AG09309 (cell line): ENCODE data around the gene HUS1B.
"Not testable (repeated sequence)": the region's sequence is repeated elsewhere in the genome, so short reads cannot be mapped to it uniquely, and the experiment has no call there.

Source experiments
- DNase-seq: peaks from one replicate; pipeline ENCODE4 v3.0.0-alpha.2; 2010; ENCODE audit warnings: low read depth
- H3K4me3 ChIP-seq: 2 replicates; pipeline ENCODE4 v1.5.1; 2011; ENCODE audit warnings: mild to moderate bottlenecking, low read depth, low read length, moderate library complexity; ENCODE audit not compliant: control insufficient read depth
- TF ChIP-seq, protein P1 (sequence below): IDR thresholded peaks from 2 replicates; pipeline ENCODE4 v1.5.1; 2011; ENCODE audit warnings: mild to moderate bottlenecking, low read depth, low read length, inconsistent platforms; ENCODE audit not compliant: insufficient read depth, control insufficient read depth; ENCODE audit errors: missing control alignments

Gene HUS1B

GRCh38 chr6:665403-666267 lies 8.7 kb upstream of the HUS1B start:
- TF ChIP-seq, protein P1, sequence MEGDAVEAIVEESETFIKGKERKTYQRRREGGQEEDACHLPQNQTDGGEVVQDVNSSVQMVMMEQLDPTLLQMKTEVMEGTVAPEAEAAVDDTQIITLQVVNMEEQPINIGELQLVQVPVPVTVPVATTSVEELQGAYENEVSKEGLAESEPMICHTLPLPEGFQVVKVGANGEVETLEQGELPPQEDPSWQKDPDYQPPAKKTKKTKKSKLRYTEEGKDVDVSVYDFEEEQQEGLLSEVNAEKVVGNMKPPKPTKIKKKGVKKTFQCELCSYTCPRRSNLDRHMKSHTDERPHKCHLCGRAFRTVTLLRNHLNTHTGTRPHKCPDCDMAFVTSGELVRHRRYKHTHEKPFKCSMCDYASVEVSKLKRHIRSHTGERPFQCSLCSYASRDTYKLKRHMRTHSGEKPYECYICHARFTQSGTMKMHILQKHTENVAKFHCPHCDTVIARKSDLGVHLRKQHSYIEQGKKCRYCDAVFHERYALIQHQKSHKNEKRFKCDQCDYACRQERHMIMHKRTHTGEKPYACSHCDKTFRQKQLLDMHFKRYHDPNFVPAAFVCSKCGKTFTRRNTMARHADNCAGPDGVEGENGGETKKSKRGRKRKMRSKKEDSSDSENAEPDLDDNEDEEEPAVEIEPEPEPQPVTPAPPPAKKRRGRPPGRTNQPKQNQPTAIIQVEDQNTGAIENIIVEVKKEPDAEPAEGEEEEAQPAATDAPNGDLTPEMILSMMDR, result no peak
- H3K4me3 ChIP-seq, result no peak overlapping the region
- DNase-seq, result no peak

GRCh38 chr6:663788-664187 lies 6.9 kb upstream of the HUS1B start:
- DNase-seq, H3K4me3 ChIP-seq: not testable (repeated sequence)

DNA sequence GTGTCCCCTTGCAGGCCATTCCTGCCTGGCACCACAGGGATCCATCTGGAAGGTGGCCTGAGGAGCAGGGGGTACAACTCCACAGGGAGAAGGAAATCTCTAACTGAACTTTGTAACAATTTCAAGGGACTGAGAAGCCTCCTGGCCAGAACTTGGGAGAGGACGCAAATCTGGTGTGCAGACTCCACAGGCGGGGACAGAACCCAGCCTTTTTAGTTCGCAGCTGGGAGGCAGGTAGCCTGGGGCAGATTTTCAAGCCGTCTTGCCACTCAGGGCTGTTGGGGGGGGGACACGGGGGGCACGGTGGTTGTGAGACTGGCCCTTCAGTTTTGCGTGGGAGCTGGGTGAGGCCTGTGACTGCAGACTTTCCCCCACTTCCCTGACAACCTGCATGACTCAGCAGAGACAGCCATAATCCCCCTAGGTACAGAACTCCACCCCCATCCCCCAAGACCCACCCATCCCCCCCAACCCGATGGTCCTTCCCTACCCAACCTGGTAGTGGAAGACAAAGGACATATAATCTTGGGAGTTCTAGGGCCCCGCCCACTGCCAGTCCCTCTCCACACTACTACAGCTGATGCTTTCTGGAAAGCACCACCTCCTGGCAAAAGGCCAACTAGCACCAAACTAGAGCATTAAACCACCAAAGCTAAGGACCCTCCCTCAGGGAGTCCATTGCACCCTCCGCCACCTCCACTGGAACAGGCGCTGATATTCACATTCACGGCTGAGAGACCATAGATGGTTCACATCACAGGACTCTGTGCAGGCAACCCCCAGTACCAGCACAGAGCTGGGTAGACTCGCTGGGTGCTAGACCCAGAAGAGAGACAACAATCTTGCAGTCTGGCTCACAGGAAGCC lies 3.0 kb upstream of the HUS1B start:
- DNase-seq, result no peak
- no peak overlapping the region for H3K4me3 ChIP-seq
- TF ChIP-seq, protein P1, result no peak

DNA sequence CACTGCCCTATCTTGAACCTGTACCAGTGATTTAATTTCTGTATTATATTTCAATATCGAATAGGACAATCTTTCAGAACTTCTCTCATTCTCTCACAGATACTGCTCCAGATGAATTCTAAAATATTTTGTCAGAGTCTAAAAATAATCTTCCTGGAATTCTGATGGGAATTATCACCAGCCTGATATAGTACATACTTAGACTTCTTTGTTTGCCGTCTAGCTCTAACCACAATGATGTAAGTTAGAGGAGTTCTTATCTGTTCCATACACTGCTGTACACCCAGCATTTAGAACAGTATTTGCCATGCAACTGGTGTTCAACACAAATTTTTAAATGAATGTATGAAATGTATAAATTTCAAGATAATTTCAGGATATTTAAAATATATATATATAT lies 1.3 kb upstream of the HUS1B start:
- no peak overlapping the region for H3K4me3 ChIP-seq
- TF ChIP-seq, protein P1, result no peak
- DNase-seq, result peak; percentile 40

GRCh38 chr6:657743-658142 lies 843 bp upstream of the HUS1B start:
- DNase-seq, result no peak
- no peak overlapping the region for H3K4me3 ChIP-seq
- TF ChIP-seq, protein P1, result no peak

GRCh38 chr6:654136-654535 lies 2.8 kb downstream of the HUS1B start:
- TF ChIP-seq, protein P1, result no peak
- no peak for DNase-seq
- no peak overlapping the region for H3K4me3 ChIP-seq

DNA sequence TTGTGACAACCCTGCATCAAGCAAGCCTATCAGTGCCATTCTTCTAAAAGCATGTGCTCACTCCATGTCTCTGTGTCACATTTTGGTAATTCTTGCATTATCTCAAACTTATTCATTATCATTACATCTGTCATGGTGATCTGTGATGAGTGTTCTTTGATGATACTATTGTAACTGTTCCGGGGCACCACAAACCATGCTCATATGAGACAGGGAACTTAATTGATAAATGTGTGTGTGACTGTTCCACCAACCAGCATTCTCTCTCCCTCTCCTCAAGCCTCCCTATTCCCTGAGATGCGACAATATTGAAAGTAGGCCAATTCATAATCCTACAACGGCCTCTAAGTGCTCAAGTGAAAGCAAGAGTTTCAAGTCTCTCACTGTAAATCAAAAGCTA lies 4.0 kb downstream of the HUS1B start:
- TF ChIP-seq, protein P1, result no peak
- no peak for DNase-seq
- H3K4me3 ChIP-seq, result no peak overlapping the region
